Suppressor macrophage treated with lipopolysaccharide for 4 hours (primary cell): ENCODE measurements around the gene RALY.

Source experiments
- DNase-seq: peaks from one replicate; pipeline ENCODE4 v3.0.0-alpha.2; 2020

Gene RALY

DNA sequence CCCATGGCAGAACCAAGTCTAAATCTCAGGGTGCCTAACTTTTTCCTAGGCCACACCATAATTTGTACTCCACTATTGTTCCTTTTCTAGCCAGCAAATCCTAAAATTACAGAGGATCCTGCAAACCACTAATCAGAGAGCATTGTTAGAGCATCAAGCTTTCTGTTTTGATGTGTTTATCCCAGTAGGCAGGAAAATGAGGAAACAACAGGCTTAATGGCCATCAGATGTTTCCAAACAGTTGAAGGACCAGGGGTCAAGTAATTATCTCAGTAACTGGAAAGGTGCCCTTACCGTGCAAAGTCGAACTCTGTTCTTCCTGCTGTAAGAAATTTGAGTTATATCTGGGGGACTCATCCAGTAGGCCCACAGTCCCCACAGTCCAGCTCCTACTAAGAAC is 58.7 kb downstream of the RALY start:
- DNase-seq, result no peak

DNA sequence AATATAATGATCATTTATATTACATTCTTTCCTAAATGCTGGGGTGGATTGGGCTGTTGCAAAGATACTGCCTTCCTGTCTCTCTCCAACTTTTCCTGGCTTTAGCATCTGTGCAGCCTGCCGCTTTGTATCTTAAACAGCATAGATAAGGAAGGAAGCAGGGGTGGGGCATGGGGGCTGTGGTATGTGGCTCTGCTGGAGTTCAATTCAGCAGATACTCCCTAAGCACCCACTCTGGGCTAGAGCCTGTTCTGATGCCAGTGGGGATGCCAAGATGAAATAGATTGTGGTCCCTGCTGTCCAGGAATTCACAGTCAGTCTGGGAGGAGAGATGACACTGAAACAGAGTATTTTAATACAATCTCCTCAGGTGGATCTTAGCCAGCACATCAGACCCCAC is 61.6 kb downstream of the RALY start:
- DNase-seq, result no peak

DNA sequence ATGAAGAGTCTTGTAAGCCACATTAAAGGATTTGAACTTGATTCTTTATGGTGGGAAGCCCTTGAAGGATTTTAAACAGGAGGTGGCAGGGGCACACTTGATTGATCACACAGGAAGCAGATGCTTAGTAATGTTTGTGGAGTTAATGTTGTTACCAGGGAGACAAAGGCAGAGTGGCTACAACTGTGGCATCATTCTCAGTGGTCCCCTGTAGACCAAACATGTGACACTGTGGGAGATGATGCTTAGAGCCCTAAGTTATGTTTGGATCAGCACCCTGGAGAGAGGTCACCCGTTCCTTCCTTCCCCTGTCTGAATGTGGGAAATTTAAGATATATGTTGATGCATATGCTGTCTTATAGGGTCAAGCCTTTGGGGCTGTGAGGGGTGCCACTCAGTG is 65.1 kb downstream of the RALY start:
- DNase-seq, result no peak

DNA sequence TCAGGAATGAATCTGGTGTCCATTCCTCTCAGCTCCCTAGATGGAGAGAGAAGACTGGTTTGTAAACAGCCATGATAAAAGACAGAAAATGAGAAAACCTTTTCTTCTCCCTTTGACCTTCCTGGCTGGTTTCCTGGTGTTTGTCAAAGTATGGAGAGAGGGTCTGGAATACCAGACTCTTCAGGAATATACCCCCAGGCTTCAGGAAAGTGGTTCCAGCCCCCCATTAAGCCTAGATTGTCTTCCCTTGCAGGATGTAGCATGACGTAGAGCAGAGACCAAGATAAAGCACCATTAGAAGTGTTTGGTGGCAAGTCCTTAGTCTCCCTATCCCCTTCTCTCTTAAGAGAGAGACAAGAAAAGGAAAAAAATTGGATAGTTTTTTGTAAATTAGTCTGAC is 67.3 kb downstream of the RALY start:
- DNase-seq, result no peak

DNA sequence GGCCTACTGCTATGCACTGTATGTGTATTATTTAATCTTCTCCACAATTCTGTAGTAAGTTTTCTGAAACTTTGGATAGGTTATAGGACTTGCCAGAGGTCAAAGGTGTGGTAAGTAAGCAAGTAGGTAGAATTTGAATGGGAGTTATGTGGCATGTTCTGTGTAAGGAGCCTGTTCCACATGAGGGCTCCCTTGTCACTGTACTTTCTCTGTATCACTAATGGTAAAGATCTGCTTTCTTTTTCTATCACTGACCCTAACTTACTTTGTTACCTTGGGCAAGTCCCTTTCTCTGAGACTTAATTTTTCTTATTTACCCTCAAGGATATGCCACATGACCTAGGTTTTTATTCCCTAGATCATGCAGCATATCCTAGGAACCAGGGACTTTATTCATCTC is 68.0 kb downstream of the RALY start:
- no peak for DNase-seq

DNA sequence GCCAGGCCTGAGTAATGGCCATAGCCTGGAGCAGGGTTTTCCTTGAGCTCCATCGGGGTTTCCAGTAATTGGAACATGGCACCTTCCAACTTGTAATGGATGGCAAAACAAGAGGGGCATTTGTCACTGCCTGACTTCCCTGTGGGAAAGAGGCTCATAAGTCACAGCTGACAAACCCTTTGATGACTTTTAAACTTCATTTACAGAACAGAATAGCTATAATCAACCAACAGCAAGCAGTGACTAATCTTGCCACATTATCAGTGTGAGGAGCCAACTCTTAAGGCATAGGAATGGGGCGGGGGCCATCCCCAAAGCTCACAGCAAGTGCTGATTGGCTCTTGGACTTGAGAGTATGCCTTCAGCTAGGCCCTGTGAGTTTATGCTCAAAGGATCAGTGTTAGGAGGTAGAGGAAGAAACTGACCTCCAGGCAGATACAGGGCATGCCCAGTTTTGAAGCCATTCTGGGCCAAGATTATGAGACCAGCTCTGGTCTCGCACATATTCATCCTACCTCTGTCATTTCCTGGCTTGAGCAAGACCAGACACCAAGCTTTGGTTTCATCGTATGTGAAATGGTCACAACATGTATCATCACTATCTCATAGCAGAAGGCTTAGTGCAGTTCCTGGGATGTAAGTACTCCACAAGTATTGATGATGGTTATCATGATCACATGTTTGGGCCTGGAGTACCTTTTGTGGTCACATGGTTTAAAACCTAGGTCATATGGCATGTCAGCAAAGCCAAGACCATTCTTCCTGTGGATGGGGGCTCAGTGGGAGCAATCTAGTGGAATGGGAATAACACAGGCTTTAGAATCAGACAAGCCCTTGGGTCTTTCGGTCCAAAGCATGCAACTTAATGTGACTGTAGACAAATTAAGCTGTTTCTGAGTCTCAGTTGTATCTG is 69.1 kb downstream of the RALY start:
- peak; percentile 44 for DNase-seq

DNA sequence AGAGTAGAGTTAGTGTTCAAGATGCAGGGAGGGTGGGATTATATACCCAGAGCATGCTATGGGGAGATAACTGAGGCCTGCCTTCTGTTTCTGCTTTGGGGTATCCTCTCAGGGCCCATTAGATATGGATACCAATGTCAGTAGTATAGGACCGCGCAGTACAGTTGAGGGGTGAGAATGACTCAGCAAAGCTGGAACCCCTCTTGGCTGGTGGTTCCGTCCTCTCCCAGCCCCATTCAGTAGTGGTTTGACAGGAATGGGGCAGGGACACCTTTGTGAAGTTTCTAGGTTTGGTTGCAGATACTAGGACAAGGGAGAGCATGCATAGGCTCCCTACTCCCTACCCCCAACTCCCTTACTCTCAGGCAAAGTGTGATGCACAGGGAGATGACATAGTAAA is 70.6 kb downstream of the RALY start:
- no peak for DNase-seq

DNA sequence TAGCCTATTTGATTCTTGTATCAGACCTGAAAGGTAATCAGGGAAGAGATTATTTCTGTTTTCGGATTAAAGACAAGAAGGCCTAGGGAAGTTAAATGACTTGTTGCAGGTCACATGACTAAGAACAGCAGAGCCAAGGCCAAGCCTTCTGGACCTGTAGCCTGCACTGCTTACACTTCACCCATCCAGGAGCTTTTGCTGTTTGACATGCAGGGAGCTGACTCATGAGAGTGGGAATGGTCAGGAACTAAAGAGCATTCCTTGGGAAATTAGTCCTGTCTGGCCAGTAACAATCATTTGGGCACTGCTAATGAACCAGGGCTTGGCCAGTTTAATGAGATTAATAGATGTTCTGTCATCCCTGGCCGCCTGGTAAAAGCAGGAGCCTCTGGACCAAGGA is 71.5 kb downstream of the RALY start:
- DNase-seq, result no peak

DNA sequence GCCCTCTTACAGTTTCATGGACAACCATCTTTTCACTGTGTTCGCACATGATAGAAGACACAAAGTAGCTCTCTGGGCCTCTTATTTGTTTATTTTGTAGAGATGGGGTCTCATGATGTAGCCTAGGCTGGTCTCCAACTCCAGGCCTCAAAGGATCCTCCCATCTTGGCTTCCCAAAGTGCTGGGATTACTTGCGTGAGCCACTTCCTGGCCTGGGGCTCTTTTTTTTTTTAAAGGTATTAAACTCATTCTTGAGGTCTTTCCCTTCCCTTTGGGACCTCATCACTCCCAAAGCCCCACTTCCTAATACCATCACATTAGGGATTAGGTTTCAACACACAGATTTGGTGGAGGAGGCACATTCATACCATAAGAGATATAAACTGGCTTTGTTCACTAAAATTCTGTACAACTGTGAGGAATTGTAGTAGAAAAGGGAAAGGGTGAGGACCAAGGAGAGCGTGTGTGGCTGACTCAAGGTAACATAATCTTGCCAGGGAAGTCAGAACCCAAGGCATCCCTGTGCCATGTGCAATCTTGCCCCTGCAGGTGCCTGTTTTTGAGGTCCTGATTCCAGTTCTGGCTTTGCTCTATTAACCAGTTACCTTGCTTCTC is 72.9 kb downstream of the RALY start:
- DNase-seq, result no peak

DNA sequence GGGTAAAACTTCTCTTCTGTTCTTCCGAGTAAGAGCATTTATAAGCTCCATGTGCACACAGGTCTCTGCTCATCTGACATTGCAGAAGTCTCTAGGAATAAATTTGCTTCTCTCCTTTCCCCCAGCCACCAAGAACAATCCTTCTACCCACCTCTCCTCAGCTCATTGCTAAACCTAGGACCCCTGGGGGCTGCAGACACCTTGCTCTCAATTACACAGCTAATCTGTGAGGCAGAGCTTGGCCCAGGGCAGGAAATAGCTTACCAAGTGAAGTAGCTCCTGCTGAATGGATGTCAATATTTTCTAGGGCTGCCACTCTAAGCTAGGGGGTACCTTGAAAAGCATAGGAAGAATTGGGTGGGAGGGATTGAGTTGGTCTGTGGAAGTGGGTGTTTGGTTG is 74.3 kb downstream of the RALY start:
- no peak for DNase-seq

DNA sequence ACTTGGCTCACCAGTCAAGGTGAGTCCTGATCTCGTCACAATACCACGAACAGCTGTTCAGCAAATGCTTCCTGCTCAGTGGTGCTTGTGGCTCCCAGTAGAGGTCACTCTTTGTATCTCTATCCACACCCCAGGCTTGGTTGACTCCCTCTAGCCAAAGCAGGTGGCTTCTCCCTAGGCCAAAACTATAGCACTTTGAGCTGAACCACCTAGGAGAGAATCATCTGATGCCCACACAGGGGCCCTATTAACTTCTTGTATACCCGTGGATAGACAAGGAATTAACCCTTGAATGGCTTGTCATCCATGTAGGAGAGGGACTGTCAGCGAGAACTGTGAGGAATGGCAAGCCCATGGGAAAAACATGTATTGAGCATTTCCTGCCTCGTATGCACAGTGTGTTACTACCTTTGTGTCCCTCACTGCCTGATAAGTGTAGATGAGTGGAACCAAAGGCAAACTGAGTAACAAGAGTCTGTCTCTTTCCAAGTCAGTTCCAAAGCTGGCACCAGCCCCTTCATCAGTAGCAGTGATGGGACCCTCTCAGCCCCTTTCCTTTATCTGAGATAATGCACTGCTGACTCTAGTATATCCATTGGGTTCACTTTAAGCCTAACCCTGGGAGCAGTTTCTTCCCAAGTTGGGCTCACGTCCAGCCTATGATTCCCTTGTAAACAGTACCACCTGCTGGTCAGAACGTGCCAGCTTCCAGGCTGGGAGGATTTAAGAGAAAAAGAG is 75.8 kb downstream of the RALY start:
- peak; percentile 79 for DNase-seq

DNA sequence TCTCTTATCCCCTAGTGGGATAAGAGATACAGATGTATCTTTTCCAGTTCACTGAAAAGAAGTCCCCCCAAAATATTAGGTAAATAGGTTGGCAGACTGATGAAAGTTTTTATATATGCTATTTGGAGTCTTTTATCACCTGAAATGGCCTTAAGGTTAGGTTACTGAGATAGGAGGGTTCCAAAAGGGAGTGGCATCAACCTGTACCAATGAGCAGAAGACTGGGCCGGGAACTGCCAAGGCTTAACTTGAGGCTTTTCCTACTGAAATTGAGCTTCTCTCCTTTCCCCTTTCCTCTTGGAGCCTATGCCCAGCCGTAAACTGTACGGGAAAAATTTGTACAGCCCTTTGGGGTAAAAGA is 76.3 kb downstream of the RALY start:
- no peak for DNase-seq

DNA sequence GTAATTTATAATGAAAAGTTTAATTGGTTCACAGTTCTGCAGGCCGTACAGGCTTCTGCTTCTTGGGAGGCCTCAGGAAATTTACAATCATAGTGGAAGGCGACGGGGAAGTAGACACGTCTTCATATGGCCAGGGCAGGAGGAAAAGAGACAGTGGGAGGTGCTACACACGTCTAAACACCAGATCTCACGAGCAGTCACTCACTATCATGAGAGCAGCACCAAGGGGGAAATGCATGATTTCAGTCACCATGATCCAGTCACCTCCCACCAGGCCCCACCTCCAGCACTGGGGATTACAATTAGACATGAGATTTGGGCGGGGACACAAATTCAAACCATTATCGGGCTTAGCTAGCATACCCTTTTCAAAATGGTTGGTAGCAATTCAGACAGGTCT is 77.1 kb downstream of the RALY start:
- peak; percentile 31 for DNase-seq

DNA sequence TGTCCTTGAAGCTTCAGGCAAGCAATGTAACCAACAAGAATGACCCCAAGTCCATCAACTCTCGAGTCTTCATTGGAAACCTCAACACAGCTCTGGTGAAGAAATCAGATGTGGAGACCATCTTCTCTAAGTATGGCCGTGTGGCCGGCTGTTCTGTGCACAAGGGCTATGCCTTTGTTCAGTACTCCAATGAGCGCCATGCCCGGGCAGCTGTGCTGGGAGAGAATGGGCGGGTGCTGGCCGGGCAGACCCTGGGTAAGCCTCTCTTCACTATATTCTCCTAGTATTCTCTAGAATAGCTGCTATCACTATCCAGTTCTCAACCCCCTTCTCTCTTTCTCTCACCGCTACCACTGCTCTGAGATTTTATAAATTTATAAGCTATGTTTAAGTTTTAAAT is 78.4 kb downstream of the RALY start:
- DNase-seq, result no peak

DNA sequence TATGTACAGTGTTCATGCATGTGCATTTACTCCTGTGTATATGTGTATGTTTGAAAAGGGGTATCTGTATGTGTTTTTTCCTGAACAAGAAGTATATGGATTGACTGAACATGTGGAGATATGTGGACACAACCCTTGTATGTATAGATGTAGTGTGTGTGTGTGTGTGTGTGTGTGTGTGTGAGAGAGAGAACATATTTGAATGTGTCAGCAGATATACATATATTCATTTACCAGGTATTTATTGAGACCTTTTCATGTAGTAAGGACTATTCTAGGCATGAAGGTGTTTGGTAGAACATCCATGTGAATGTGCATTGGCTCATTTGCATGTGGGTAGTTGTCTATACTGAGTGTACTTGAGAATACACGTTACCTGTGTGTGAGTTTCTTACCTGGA is 79.1 kb downstream of the RALY start:
- DNase-seq, result no peak

DNA sequence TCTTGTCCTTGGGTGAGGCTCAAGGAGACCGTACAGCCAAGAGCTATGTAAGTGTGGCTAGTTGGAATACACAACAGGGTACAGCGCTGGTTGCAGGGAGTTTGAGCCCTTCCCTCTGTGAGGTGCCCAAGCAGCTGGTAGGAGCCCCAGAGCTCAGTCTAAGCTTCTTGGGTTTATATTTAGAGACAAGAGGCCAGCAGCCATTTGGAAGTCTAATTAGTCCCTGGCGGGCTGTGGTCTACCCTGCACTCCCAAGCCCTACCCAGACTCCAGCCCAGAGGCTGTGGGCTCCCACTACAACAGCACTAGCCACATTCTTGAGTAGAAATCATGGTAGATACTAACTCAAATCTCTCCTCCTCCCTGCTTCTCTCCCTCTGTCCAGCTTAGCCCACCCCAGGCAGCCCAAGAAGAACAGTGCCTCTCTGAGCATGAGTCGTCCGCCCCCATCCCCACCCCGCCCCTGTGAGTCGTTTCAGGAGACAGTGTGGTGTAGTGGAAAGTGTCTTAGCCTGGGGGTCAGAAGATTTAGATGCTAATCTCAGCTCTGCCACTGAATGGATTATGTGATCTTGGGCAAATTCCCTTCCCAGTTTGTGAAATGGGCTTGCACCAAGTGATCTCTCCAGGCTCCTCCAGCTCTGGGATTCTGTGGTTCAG is 80.5 kb downstream of the RALY start:
- peak; percentile 25 for DNase-seq

DNA sequence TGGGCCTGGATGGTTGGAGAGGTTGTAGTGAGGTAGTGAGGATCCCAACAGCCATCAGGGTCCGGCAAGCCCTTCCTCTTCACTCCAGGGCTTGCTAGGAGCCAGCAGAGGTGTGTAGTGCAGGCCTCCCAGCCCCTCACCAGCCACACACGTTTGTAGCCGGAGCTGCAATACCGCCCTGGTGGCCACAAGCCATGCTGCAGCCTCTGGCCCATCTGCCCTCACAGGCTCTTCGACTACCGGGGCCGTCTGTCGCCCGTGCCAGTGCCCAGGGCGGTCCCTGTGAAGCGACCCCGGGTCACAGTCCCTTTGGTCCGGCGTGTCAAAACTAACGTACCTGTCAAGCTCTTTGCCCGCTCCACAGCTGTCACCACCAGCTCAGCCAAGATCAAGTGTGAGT is 81.9 kb downstream of the RALY start:
- no peak for DNase-seq

DNA sequence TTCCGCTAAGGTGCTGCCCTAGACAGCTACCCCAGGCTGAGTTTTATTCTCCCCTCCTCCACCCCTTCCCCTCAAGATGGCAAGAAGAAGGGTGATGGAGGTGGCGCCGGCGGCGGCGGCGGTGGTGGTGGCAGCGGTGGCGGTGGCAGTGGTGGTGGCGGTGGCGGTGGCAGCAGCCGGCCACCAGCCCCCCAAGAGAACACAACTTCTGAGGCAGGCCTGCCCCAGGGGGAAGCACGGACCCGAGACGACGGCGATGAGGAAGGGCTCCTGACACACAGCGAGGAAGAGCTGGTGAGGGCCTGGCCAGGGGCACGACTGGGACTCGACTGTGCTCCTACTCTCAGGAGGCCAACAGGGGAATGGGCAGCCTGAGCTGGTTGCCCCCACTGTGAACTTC is 83.2 kb downstream of the RALY start:
- DNase-seq, result no peak

DNA sequence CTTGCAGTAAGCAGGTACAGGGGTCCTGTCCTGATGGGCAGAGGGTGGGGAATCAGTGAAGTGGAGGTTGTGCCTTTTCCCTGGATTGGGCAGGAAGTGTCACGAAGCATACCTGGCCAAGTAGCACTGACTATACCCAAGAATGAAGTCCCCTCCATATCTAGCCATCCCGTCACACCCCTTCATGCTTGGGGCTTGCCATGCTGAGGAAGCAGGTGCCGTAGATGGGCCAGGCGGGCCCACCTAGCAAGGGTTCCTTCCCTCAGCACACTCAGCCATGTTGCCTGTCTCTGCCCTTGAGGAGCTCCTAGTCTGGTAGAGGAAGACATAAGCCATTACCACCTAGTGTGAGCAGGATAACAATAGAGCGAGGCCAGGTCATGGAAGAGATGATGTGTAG is 84.8 kb downstream of the RALY start:
- no peak for DNase-seq

DNA sequence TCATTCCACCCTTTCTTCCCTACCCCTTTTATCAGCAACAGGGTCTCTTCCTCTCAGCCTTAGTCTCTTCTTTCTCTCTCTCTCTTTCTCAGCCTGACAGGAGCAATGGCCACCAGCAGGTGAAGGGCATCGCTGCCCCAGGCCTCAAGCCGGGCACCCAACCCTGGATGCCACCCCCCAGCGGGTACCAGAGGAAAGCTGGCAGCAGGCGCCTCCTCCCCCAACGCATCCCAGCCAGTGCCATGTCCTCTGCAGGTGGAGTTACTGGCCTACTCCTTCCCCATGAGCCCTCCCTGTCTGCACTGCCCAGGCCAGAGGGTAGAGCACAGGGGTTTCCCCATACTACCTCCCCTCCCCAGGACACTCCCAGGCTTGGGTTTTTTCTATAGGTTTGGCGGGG is 86.1 kb downstream of the RALY start:
- DNase-seq, result no peak

DNA sequence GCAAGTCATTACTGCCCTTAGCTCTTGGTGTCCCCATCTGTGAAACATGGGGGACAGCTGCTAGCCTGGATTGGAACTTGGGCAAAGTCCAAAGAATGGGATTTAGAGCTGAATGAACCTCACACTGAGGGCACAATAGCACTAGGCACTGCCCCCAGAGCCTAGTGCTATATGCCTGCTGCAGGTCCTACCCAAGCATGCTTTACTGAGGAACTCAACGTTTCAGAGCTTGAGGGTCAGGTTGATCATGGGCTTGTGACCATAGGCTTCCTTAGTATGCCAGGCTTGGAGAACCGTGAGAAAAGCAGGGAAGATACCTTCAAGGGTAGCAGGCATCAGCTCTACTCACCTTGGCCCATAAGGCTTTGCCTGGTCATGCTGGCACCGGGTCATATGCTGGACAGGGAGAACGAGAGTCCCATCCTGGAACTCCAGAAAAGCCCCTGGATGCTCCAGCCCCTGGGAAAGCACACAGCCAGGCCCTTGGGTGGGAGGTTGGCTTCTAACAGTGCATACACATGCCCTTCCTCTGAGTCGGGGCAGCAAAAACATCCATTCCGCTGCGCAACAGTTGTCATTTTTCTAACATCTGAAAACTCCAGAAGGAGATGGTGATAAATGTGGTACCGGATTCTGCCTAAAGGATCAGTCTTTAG is 88.6 kb downstream of the RALY start:
- DNase-seq, result no peak

DNA sequence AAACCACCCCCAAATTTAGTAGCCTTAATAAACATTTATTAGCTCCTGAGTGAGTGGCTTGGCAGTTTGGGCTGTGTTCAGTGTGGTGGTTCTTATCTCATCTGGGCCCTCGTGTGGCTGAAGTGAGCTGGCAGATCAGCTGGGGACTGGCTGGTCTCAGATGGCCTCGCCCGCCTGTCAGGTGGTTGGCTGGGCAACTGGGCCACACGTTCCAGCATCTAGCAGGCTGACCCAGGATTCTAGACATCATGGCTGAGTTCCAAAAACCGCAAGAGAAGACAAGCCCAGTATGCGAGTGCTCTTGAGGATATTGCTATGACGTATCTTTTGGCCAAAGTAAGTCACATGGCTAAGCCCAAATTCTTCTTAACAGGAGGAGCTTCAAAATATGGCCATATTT is 89.4 kb downstream of the RALY start:
- no peak for DNase-seq

DNA sequence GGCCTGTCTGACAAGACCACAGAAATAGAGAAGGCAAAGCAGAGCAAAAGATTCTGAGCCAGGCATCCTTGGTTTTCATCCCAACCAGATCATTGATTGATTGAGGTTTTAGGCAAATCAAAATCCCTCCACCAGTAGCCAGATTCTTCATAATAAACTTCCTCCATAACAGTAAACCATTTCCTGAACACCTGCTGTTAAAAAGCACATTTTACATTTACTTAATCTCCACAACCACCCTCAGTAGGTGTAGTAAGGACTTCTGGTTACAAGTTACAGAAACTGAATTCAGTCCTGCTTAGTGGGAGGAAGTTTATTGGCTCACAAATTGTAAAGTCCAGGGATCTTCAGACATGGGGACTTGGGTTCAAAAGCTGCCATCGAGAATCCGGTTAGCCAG is 90.1 kb downstream of the RALY start:
- DNase-seq, result no peak
